Measurements from ENCODE around the gene WDR83. TPM values are rescaled to one million over a fixed set of nuclear protein-coding genes. Genes with fewer than 3 reads are reported as not detected.
"Not testable (repeated sequence)": the region's sequence is repeated elsewhere in the genome, so short reads cannot be mapped to it uniquely, and the experiment has no call there.

Gene WDR83
- total RNA-seq, 3 donors from 2014 or later, result 8.2 to 13.8 (median 10.2) TPM

GRCh38 chr19:12706332-12706718 lies 39.7 kb downstream of the WDR83 start:
- Histone ChIP-seq H3K36me3 (peaks cover 28% of the 10 kb centered on the region), H3K27ac (no peak overlapping the region), H3K27me3 (no peaks in the 10 kb centered on the region), H3K4me3 (no peak overlapping the region), H3K9me3 (no peaks in the 10 kb centered on the region), H3K4me1 (no peaks in the 10 kb centered on the region)
- no peak for DNase-seq (ENCODE audit: low spot score in 2 of 2)
- intact Hi-C loops (cut with DNase I; ENCODE audit: low total_unique reads), result no loop called here
- TF ChIP-seq POLR2AphosphoS5 (IDR thresholded peaks at IDR 0.05) (no peak), POLR2A (IDR thresholded peaks at IDR 0.05) (no peak)
- TF ChIP-seq, protein P1, sequence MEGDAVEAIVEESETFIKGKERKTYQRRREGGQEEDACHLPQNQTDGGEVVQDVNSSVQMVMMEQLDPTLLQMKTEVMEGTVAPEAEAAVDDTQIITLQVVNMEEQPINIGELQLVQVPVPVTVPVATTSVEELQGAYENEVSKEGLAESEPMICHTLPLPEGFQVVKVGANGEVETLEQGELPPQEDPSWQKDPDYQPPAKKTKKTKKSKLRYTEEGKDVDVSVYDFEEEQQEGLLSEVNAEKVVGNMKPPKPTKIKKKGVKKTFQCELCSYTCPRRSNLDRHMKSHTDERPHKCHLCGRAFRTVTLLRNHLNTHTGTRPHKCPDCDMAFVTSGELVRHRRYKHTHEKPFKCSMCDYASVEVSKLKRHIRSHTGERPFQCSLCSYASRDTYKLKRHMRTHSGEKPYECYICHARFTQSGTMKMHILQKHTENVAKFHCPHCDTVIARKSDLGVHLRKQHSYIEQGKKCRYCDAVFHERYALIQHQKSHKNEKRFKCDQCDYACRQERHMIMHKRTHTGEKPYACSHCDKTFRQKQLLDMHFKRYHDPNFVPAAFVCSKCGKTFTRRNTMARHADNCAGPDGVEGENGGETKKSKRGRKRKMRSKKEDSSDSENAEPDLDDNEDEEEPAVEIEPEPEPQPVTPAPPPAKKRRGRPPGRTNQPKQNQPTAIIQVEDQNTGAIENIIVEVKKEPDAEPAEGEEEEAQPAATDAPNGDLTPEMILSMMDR (IDR thresholded peaks at IDR 0.05), result no peak

GRCh38 chr19:12708641-12709040 lies 42.0 kb downstream of the WDR83 start:
- TF ChIP-seq, protein P1 (IDR thresholded peaks at IDR 0.05), result no peak
- TF ChIP-seq POLR2AphosphoS5 (IDR thresholded peaks at IDR 0.05) (no peak), POLR2A (IDR thresholded peaks at IDR 0.05) (no peak)
- no peaks in the 10 kb centered on the region for H3K9me3 ChIP-seq
- no peaks in the 10 kb centered on the region for H3K27me3 ChIP-seq
- H3K36me3 ChIP-seq, result peaks cover 18% of the 10 kb centered on the region
- H3K27ac ChIP-seq, result no peak overlapping the region
- no peaks in the 10 kb centered on the region for H3K4me1 ChIP-seq
- no peak for DNase-seq (ENCODE audit: low spot score in 2 of 2)
- intact Hi-C loops (cut with DNase I; ENCODE audit: low total_unique reads), result no loop called here
- H3K4me3 ChIP-seq, result no peak overlapping the region

DNA sequence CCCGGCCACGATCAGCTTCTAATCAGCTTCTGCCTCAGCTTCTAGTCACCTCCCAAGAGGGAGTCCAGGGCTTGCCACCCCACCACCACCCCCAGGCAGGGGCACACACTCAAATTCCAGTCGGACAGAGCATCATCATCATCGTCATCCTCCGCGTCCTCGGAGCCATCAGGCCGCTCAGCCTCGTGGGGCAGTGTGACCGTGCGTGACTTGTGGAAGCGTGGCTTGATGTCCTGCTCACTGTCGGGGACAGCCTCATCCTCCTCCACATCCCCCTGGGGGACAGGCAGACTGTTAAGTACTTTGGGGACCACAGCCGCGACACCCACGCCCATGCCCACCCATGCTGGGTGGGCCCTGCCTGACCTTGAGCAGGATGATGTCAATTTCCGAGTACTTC lies 44.6 kb downstream of the WDR83 start:
- Histone ChIP-seq H3K4me1 (no peaks in the 10 kb centered on the region), H3K27ac (no peak overlapping the region), H3K36me3 (peaks cover 20% of the 10 kb centered on the region), H3K9me3 (no peaks in the 10 kb centered on the region), H3K27me3 (no peaks in the 10 kb centered on the region), H3K4me3 (no peak overlapping the region)
- no peak for DNase-seq (ENCODE audit: low spot score in 2 of 2)
- intact Hi-C loops (cut with DNase I; ENCODE audit: low total_unique reads), result no loop called here
- TF ChIP-seq POLR2A (IDR thresholded peaks at IDR 0.05), result no peak
- TF ChIP-seq POLR2AphosphoS5 (IDR thresholded peaks at IDR 0.05), result no peak
- TF ChIP-seq, protein P1 (IDR thresholded peaks at IDR 0.05), result no peak

DNA sequence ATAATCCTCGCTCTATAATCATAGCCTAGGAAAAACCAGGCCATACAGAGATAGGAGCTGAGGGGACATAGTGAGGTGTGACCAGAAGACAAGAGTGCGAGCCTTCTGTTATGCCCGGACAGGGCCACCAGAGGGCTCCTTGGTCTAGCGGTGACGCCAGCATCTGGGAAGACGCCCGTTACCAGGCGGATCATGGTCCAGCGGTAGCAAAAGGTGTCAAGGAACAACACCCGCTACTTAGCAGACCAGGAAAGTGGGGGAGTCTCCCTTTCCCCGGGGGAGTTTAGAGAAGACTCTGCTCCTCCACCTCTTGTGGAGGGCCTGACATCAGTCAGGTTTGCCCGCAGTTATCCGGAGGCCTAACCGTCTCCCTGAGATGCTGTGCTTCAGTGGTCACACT lies 45.5 kb downstream of the WDR83 start:
- TF ChIP-seq, protein P1 (IDR thresholded peaks at IDR 0.05), result peak in 1 of 3 donors; percentile 26
- H3K4me3 ChIP-seq; H3K9me3 ChIP-seq; H3K27ac ChIP-seq; intact Hi-C loops (cut with DNase I; ENCODE audit: low total_unique reads); H3K27me3 ChIP-seq; DNase-seq (ENCODE audit: low spot score in 2 of 2); H3K4me1 ChIP-seq: not testable (repeated sequence)
- peaks cover 14% of the 10 kb centered on the region for H3K36me3 ChIP-seq

DNA sequence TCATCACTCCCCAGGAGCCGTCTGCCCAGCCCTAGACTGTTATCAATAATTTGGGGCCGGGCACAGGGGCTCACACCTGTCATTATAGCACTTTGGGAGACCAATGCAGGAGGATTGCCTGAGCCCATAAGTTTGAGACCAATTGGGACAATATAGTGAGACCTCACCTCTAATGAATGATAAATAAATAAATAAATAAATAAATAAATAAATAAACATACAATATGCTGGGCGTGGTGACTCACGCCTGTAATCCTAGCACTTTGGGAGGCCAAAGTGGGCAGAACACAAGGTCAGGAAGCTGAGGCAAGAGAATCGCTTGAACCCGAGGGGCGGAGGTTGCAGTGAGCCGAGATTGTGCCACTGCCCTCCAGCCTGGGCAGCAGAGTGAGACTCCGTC lies 46.7 kb downstream of the WDR83 start:
- intact Hi-C loops (cut with DNase I; ENCODE audit: low total_unique reads); H3K27me3 ChIP-seq; H3K4me3 ChIP-seq; H3K9me3 ChIP-seq; H3K4me1 ChIP-seq; H3K27ac ChIP-seq; DNase-seq (ENCODE audit: low spot score in 2 of 2): not testable (repeated sequence)
- H3K36me3 ChIP-seq, result peaks cover 14% of the 10 kb centered on the region

DNA sequence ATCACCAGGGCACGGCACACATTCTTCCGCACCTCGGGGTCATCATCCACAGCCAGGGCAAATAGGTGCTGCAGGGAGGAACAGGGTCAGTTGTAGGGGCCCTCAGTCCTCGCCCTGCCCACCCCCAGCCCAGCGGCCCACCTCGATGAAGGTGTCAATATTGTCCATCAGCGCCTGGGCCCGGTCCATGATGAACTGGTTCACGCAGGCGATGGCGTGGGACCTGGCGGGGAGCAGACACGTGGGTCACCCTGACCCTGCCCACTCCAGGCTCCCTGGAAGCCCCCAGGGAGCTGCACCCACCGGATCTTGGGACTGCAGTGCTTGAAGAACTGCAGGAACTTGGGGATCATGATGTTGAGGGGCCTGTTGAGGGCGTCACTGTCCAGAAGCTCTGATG lies 48.5 kb downstream of the WDR83 start:
- intact Hi-C loops (cut with DNase I; ENCODE audit: low total_unique reads), result no loop called here
- no peaks in the 10 kb centered on the region for H3K9me3 ChIP-seq
- DNase-seq (ENCODE audit: low spot score in 2 of 2), result no peak
- H3K4me1 ChIP-seq, result no peaks in the 10 kb centered on the region
- H3K4me3 ChIP-seq, result no peak overlapping the region
- TF ChIP-seq, protein P1 (IDR thresholded peaks at IDR 0.05), result no peak
- no peak for TF ChIP-seq POLR2AphosphoS5 (IDR thresholded peaks at IDR 0.05)
- no peak for TF ChIP-seq POLR2A (IDR thresholded peaks at IDR 0.05)
- peaks cover 14% of the 10 kb centered on the region for H3K36me3 ChIP-seq
- no peak overlapping the region for H3K27ac ChIP-seq
- H3K27me3 ChIP-seq, result no peaks in the 10 kb centered on the region

Data from breast epithelium (tissue), 4 donors.